Skeletal muscle cell (primary cell): Measurements from ENCODE around the gene RMDN3.

Source experiments
- DNase-seq: peaks from one replicate; pipeline ENCODE4 v3.0.0-alpha.2; 2010; ENCODE audit warnings: low read depth
- H3K4me3 ChIP-seq: 2 replicates; pipeline ENCODE4 v1.5.1; 2011; ENCODE audit warnings: low read depth, mild to moderate bottlenecking, control low read depth, low read length, moderate library complexity

Gene RMDN3, protein sequence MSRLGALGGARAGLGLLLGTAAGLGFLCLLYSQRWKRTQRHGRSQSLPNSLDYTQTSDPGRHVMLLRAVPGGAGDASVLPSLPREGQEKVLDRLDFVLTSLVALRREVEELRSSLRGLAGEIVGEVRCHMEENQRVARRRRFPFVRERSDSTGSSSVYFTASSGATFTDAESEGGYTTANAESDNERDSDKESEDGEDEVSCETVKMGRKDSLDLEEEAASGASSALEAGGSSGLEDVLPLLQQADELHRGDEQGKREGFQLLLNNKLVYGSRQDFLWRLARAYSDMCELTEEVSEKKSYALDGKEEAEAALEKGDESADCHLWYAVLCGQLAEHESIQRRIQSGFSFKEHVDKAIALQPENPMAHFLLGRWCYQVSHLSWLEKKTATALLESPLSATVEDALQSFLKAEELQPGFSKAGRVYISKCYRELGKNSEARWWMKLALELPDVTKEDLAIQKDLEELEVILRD

DNA sequence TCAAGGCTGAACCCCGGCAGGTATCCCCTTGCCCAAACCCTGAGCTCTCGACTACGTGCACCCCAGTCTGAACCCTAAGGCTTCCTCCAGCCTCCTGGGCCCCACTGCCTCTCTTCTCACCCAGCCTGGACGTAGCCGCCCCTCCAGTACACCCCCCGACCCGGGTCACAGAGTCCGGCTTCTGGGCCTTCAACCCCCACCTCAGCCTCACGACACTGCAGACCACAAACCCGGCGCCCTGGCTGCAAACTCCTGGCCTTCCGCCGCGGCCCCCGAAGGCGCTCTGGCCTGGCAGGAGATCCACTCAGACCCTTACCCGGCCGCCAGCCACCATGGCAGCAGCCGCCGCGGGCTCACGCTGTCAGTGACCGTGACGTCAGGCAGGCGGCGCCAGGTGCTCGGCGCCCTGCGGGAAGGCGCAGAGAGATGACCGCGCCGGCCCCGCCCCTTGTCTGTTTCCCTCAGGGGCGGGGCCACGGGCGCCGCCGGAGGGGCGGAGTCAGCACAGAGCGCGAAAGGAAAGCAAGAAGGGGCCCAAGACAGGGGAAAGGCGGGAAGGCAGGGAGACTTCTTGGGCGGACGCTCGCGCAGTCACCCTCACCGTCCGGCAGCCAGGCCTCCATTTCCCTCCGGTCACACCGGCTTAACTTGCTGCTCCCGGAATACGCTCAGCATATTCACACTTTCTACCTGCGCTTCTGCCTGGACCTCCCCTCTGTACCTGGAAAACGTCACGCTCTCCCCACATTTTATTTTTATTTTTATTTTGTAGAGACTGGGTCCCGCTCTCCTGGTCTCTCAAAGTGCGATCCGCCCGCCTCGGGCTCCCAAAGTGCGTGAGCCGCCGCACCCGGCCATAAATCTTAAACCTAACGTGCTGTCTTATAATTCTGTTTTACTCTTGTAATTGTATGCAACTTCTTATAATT is at the start of gene RMDN3:
RMDN3 (minus strand) TSS at position 372 of the 929 bp plus-strand sequence. CDS start 471 bp downstream, outside the sequence.
- H3K4me3 ChIP-seq: peak within 1 kb of the TSS; percentile 98
- peak; percentile 73 for DNase-seq

DNA sequence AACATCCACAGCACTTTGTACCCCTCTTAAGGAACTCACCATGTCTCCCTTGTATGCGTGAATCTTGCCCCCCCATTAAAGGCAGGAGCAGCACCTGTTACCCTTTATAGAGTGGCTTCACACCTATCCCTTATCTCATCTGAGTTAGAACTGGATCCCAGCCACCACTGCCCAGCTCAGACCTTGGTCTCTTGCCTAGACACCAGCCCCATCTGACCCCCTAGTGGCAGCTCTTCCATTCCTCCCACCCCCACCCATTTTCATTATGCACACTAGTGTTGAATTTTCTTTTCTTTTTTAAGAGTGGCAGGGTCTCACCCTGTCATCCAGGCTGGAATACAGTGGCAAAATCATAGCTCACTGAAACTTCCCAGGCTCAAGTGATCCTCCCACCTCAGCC is 48.6 kb upstream of the RMDN3 start:
- DNase-seq: no peak
- H3K4me3 ChIP-seq: no peak overlapping the region

DNA sequence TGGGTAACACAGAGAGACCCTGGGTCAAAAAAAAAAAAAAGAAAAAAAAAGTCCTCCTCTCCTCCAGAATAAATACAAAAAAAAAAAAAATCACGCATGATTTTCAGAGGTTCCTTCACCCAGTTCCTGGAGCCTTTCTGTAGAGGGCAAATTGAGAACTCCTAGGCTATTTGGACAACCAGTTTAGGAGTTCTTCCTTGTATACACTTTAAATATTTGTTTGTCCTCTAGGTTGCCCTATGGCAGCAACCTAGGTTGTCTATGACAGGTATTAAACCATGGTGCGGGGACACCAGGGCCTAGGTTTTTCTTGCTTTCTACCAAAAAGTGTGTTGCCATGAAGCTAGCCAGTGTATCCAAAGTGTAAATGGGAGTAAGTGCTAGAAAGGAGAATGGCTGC is 48.0 kb upstream of the RMDN3 start:
- no peak for DNase-seq
- no peak overlapping the region for H3K4me3 ChIP-seq

DNA sequence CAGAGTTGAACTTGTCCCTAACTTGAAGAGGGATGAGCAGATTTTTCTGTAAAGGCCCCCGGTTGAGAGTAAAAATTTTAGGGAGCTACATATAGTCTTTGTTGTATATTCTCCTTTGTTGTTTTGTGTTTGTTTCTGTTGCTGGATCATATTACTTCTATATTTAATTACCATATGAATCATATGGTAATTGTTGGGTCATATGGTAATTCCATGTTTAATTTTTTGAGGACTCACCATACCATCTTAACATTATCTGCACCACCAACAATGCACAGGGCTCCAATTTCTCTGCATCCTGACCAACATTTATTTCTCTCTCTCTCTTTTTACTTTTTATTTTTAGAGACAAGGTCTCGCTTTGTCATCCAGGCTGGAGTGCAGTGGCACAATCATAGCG is 44.5 kb upstream of the RMDN3 start:
- H3K4me3 ChIP-seq: no peak overlapping the region
- no peak for DNase-seq

DNA sequence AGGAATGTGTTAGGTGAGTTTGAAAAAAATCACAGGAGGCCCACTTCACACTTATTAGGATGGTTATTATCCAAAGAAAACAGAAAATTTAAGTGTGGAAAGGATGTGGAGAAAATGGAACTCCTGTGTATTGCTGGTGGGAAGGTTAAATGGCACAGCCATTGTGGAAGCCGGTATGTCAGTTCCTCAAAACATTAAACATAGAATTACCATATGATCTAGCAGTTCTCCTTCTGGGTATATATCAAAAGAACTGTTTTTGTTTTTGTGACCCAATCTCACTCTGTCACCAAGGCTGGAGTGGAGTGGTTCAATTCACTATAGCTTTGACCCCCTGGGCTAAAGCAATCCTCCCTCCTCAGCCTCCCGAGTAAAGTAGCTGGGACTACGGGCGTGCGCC is 41.5 kb upstream of the RMDN3 start:
- H3K4me3 ChIP-seq: no peak overlapping the region
- DNase-seq: no peak

DNA sequence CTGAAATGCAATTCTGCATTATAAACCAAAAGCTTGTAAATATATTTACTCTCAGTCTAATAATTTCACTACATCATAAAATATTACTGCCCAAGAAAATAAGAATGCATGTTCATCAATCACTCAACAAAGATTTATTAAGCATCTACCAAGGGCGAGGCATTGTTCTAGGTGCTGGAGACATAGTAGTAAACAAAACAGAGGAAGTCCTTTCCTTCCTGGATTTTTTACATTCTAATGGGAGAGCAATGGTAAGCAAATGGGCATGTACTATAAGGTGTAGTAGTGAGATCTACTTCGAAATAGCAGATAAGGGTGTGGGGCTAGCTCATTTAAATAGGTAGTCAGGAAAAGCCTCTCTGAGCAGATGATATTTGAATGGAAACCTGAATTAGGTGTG is 41.0 kb upstream of the RMDN3 start:
- H3K4me3 ChIP-seq: no peak overlapping the region
- DNase-seq: no peak

DNA sequence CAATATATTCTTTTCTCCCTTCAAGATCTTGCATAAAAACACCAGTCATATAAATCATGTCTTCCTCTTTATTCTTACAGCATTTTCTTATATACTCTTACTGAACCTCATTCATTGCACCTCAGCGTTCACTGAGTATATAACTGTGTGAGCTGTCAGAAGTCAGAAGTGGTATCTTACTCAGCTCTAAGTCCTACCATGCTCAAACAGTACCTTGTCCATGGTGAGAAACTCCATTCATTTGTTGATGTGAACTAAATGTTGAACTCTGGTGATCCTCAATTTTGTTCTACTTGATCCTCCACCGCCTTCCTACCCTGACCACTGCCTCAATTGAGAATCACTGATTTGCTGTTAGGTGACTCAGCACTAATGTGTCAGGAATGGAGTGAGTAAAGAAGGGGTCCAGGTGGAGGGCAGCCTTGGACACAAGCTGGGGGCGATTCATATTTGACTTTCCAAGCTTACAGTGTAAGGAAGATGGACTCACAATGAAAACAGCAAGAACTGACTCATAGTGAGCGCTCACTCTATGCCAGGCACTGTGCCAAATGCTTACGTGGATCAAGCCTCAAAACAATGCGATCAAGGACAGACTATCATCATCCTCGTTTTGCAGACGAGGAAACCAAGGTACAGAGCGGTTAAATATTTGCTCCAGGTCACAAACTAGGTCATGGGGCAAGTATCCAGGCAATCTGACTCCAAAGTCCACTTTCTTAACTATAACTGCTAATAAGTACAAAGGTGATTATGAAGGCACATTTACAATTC is 38.3 kb upstream of the RMDN3 start:
- DNase-seq: peak; percentile 93

DNA sequence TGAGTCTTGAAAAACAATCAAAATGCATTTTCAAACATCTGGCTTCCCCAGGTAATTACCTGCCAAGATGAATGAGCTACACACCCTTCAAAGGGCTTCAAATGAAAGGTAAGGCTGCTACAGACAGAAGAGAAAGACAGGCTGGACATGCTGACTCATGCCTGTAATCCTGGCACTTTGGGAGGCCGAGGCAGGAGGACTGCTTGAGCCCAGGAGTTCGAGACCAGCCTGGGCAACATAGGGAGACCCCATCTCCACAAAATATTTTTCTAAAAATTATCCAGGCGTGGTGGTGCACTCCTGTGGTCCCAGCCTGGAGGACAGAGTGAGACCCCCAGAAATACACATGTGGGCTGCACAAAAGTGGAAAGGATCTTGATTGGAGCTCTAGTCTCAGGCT is 37.3 kb upstream of the RMDN3 start:
- H3K4me3 ChIP-seq: no peak overlapping the region
- no peak for DNase-seq

More for the DNA sequence above, 38.3 kb upstream of the RMDN3 start:
- H3K4me3 ChIP-seq: no peak overlapping the region

DNA sequence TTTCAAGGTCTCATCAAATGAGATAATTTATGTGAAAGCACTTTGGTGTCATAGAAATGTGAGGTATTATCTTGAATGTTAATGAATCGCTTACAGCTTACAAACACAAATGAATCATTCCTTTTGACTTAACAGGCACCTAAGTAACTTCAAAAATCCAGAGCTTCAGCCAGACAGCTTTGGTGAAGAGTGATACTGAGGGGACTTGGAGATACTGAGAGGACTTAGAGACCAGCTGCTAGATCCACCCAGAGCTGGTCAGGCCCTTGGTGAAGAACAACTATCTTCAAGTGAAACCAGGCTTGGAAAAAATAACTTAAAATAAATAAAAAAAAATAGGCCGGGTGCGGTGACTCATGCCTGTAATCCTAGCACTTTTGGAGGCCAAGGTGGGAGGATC is 35.7 kb upstream of the RMDN3 start:
- no peak for DNase-seq
- no peak overlapping the region for H3K4me3 ChIP-seq

DNA sequence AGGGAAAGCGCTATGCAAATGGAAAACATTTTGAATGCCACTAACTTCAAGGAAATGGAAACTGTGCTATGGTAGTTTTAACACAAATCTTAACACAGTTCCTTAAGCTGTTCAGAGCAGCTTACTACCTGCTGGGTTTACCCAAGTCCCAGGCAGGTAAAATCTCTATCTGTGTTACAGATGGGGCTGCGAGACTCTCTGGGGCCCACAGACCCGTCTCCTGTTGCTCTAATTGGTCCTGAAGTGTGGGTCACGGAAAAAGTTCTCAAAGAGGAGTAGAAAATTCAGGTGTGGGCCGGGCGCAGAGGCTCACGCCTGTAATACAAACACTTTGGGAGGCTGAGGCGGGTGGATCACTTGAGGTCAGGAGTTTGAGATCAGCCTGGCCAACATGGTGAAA is 34.9 kb upstream of the RMDN3 start:
- H3K4me3 ChIP-seq: no peak overlapping the region

DNA sequence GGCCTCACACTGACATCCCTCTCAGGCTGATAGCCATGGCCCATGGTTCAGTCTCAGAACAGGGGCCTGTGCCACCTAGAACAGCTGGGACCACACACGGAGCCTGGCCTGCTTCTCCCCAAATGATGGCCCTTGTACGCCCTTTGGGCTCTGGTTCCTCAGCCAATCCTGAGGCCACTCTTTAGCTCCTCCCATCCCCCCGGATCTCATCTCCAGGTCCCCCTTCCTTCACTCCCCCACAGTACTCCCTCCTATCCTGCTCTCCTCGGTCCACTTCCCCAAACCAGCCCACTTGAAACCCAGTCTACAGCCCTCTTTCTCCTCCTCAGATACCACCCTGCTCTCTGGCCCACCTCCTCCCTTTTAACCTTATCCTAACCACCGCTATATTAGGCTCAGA is 34.1 kb upstream of the RMDN3 start:
- no peak for DNase-seq
- H3K4me3 ChIP-seq: no peak overlapping the region

More for the DNA sequence above, 34.9 kb upstream of the RMDN3 start:
- no peak for DNase-seq

DNA sequence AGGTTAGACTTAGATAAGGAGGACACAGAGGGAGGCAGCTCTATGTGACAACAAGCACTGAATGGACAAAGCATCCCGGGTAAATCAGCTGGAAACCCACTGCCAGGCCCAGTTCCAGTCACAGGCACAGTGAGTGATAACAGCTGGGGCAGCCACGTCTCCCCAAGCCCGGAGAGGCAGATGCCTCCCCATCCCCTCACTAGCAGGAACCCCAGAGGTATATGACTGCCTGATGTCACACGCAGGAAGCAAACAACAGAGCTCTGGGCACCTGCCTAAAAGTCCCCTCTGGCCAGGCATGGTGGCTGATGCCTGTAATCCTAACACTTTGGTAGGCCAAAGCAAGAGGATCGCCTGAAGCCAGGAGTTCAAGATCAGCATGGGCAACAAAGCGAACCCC is 32.9 kb upstream of the RMDN3 start:
- no peak overlapping the region for H3K4me3 ChIP-seq
- DNase-seq: no peak

DNA sequence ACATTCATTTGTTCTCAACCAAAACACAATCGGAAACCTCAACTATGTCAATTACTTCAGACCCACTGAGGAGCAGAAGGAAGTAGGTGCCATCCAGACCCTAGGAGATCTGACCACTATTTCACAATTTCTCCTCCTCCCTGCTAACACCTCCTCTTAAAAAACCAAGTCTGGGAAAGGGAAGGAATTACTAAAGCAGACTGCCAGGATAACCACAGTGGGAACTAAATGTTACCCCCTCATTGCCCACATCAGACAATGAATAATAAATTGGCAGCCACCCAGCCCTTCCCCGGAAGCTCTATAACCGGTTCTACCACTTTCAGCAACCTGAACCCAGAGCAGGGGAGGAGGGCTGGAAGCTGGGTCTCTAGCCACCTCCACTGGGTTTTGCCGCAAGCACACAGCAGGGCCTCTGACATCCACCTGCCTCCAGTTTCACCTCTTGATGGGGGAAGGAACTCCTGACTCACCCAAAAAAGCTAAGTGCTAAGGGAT is 32.3 kb upstream of the RMDN3 start:
- no peak overlapping the region for H3K4me3 ChIP-seq
- peak; percentile 78 for DNase-seq

DNA sequence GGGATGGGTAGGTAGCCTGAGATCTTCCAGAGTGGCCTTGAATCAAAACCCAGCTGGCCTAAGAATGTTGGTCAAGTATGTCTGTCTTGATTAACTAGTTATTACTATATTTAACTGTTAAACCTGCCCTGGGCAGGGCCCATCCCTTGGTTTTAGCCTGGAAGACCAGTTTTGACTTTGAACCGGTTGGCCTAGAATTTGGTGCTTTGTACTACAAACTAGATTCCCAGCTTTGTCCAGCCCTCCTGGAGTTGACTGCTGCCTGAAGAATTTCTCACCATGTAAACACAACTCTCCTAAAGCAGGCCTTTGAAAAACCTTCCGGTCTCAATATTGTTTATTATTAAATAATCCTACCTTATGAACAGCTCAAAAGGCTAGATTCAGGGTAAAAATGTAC is 30.8 kb upstream of the RMDN3 start:
- H3K4me3 ChIP-seq: no peak overlapping the region

DNA sequence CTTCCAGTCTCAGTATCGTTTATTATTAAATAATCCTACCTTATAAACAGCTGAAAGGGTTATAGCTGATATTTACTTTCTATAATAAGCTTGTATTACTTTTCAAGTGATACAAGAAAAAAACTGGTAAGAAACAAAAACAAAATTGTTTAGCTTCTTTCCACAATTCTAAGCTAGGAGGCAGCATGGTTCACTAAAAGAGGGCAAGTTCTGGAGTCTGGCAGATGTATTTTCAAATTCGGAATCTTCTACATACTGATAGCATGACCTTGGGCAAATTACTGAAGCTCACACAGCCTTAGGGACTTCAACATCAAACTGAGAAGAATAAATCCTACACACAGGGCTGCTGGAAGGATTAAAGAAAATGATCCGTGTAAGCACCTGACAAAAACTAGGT is 30.1 kb upstream of the RMDN3 start:
- DNase-seq: no peak

More for the DNA sequence above, 30.8 kb upstream of the RMDN3 start:
- no peak for DNase-seq

DNA sequence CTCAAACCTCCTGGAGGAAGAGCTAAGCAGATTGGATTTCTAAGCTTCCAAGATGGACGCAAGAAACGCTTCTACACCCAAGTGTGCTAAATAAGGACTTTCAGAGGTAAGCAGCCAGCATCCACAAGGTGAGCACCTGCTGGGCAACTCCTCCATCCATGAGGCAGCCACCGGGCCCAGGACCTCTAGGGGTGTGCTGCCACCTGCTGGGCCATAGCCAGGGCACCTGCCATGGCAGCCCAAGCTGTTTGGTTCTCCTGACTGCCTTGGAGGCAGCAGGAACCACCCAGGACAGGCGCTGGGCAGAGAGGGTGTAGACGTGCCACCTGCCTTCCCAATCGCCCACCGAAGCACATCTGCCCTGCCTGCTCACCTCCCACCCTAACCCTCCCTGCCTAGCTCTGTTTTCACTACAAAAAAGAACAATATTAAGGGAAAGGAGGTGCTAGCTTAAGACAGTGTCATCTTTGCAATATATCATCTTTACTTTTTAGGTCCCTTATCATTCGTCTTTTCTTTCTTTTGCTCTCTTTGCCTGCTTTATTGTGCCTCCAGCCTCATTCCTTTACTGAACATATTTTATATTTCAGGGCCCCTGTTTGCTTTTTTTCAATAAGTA is 27.7 kb upstream of the RMDN3 start:
- DNase-seq: no peak
- no peak overlapping the region for H3K4me3 ChIP-seq

More for the DNA sequence above, 30.1 kb upstream of the RMDN3 start:
- H3K4me3 ChIP-seq: no peak overlapping the region

DNA sequence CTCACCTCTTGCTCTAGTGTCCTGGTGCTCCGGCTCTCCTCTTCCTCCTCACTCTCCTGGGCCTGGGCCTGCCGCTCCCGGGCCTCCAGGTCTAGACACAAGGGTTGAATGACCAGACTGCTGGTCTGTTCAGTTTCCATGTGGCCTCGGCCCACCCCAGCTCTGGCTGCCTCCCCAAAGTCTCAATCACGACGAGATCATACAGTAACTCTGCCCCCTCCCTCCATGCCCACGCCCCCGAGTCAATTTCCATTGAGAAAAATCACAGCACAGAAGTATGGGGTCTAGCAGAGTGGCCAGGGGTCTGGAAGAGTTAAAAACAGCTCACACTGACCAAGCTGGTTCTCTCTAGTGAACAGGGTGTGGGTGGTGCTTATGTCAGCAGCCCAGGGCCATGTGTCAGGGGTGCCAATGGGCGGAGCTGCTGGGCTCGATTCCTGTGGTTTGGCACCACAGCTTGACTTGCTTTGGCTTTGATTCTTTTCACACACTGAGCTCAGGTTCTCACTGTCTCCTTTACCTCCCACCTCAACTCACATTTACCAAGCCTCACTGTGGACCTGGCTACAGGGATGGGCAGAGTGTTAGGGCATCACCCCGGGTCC is 21.6 kb upstream of the RMDN3 start:
- no peak for DNase-seq
- H3K4me3 ChIP-seq: no peak overlapping the region

DNA sequence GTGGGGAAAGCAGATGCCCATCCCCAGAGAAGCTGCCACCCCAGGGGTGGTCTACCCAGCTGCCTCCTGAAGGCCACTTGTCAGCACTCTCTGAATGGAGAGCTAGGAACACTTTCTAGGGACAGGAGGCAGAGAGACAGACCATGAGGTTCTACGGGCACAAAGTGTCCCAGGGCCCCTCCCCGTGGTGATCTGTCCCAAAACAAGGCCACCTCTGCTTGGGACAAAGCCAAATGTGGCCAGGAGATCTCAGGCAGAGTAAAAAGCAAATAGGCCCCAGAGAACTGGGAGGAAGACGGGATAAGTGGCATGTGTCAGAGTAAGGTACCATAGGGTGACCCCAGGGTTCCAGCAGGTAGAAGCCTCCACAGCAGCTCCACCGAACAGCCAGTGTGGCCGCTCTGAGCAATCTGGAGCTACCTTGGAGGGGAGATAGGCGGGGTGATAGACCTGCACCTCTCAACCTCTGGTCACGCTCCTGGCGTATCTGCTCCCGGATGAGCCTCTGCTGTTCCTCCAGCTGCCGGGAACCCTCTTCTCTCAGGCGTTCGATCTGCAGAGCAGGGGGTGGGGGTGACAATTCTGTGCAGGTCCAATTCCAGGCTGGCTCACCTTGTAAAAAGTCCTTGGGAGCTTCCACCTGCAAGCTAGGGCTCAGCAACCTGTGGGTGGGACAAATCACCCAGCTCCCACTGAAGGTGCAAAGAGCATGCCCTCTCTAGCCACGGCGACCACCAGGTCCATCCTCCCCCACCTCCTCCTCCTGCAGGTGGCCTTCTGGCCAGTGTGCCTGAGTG is 20.9 kb upstream of the RMDN3 start:
- H3K4me3 ChIP-seq: no peak overlapping the region
- no peak for DNase-seq
